IPS-18a (cell line): ENCODE measurements around the gene ZNF235.

ENCODE experiments used
- H3K27ac ChIP-seq: one replicate; pipeline ENCODE4 v1.5.1; 2013; ENCODE audit warnings: low read length
- H3K27me3 ChIP-seq: one replicate; pipeline ENCODE4 v1.6.1; 2013; ENCODE audit warnings: mild to moderate bottlenecking, low read length; ENCODE audit not compliant: control insufficient read depth, insufficient read depth
- H3K36me3 ChIP-seq: one replicate; pipeline ENCODE4 v1.6.1; 2013; ENCODE audit warnings: low read depth, low read length; ENCODE audit not compliant: control insufficient read depth
- H3K4me1 ChIP-seq: one replicate; pipeline ENCODE4 v1.6.1; 2013; ENCODE audit warnings: low read depth, low read length; ENCODE audit not compliant: control insufficient read depth
- H3K4me3 ChIP-seq: one replicate; pipeline ENCODE4 v1.5.1; 2013; ENCODE audit warnings: low read length
- H3K9ac ChIP-seq: one replicate; pipeline ENCODE4 v1.6.1; 2013; ENCODE audit warnings: mild to moderate bottlenecking, low read length, moderate library complexity
- H3K9me3 ChIP-seq: one replicate; pipeline ENCODE4 v1.6.1; 2013; ENCODE audit warnings: low read depth, low read length; ENCODE audit not compliant: control insufficient read depth

Gene ZNF235

DNA sequence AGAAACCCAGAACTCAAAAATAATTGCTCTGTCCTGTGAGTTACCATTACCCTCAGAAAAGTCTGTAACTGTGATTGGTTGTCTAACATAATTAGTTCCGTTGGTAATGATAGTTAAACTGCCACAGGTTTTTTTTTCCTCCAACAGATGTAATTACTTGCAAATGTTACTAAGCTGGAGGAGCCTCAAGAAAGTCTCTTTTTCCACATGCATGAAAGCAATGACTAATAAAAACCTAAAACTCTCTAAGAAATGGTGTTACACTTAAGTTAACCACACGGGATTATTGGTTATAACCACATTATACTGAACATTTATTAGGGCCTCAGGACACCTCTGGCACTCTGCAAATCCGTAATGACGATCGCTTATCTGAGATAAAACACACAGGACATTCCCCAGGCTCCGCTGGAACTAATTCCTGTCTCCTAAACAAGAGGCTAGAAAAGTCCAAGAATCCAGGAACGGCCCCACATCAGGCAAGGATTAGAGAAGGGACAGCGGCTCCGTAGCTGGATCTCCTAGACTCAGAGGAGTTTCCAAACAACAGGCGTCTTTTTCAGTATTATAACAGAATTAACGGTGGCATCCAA, 753 bp downstream of the ZNF235 start:
- H3K9me3 ChIP-seq = peaks cover 8% of the 10 kb centered on the region
- H3K4me3 ChIP-seq = peak overlapping the region; percentile 74
- H3K4me1 ChIP-seq = no peaks in the 10 kb centered on the region
- no peak overlapping the region for H3K27ac ChIP-seq
- H3K36me3 ChIP-seq = peaks cover 6% of the 10 kb centered on the region
- peak overlapping the region; percentile 71 for H3K9ac ChIP-seq
- no peaks in the 10 kb centered on the region for H3K27me3 ChIP-seq

DNA sequence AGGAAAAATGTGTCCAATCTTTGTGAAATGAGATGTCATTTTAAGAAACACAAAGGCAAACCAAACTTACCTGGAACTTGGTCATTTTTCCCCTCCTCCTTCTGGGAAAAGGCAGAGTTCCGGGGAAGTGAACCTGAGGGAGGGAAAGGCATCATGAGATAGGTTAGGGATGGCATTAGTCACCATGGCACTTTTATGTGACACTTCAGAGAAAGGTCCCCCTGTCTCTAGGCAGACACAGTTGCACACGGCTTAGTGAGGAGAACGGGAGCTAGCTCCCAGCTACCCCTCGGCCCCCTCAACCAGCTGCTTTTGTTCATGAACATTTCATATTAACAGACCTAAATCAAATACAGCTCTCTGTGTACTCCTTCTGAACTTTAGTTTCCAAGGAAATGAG, 1.5 kb downstream of the ZNF235 start:
- H3K4me3 ChIP-seq = no peak overlapping the region
- H3K9me3 ChIP-seq = peaks cover 3% of the 10 kb centered on the region
- no peak overlapping the region for H3K9ac ChIP-seq
- H3K4me1 ChIP-seq = no peaks in the 10 kb centered on the region
- H3K27me3 ChIP-seq = no peaks in the 10 kb centered on the region
- peaks cover 14% of the 10 kb centered on the region for H3K36me3 ChIP-seq
- no peak overlapping the region for H3K27ac ChIP-seq

DNA sequence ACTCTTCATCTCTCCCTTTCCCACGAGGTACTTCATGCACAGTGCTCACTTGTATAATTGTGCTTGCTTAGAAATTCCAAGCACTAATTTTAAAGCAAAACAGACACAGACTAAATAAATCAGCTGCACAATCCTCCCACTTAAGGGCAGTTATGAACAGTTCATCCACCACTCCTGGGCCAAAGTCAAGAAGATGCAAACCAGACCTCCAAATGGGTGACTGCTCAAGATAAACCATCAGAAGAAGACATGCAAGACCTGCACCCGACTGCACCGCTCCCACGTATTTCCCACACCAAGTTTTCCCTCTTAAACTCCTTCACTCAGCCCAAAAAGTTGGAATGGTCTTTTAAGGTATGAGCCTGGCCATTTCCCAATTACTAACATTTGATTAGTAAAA, 19.9 kb downstream of the ZNF235 start:
- H3K27me3 ChIP-seq = no peaks in the 10 kb centered on the region
- H3K27ac ChIP-seq = no peak overlapping the region
- H3K4me3 ChIP-seq = no peak overlapping the region
- peaks cover 21% of the 10 kb centered on the region for H3K36me3 ChIP-seq
- no peaks in the 10 kb centered on the region for H3K4me1 ChIP-seq
- H3K9me3 ChIP-seq = peaks cover 24% of the 10 kb centered on the region
- no peak overlapping the region for H3K9ac ChIP-seq

DNA sequence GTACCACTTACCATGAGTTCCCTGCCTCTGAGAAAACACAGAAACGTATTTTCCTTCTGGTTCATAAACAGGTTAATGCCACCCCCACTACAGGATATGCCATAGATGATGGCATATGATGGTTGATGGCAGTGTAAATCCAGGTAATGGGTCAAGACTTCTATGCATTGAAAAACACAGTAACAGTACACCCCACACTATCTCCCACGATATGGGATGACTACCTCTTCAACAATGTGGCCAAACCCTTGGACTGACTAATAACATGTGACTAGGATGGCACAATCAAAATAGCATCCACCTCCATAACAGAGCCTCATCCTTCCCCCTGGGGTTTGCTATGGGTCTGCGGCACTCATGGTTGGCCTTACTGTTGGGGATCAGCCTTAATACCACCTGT, 22.0 kb downstream of the ZNF235 start:
- Histone ChIP-seq H3K4me3 (no peak overlapping the region), H3K4me1 (no peaks in the 10 kb centered on the region), H3K27me3 (no peaks in the 10 kb centered on the region), H3K9ac (no peak overlapping the region), H3K36me3 (peaks cover 9% of the 10 kb centered on the region), H3K27ac (no peak overlapping the region), H3K9me3 (peaks cover 16% of the 10 kb centered on the region)

DNA sequence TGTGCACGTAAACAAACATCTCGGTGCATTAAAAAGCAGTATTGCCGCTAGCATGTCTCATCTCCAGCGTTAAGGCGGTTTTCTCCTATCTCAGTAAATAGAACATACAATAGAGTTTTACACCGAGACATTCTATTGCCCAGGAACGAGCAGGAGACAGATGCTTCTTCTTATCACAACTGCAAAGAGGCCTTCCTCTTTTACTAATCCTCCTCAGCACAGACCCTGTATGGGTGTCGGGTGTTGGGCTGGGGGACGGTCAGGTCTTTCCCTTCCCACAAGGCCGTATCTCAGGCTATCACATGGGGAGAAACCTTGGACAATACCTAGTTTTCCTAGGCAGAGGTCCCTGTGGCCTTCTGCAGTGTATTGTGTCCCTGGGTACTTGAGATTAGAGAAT, 23.9 kb downstream of the ZNF235 start:
- Histone ChIP-seq H3K4me1 (no peaks in the 10 kb centered on the region), H3K27me3 (no peaks in the 10 kb centered on the region), H3K4me3 (no peak overlapping the region), H3K9ac (no peak overlapping the region), H3K27ac (no peak overlapping the region), H3K9me3 (peaks cover 17% of the 10 kb centered on the region), H3K36me3 (no peaks in the 10 kb centered on the region)

DNA sequence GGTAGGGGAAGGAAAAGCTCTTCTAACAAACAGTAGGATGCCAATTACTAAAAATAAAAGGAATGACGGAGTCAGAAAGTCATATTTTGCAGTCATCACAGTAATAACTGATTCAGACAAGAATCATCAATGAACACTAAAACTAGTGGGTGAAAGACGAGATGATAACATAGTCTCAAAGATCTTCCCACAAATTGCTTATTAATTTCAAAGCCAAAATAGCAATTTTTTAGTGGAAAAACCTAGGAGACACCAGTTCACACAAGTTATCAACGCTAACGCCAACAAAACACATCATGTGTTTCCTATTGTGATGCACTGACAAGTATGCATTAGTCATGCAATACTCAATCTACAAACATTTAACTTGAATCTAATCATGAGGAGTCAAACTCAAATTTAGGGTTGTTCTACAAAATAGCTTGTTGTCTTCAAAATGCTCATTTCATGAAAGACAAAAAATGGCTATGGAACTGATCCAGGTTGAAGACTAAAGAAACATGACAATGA, 26.6 kb downstream of the ZNF235 start:
- no peaks in the 10 kb centered on the region for H3K27me3 ChIP-seq
- no peaks in the 10 kb centered on the region for H3K36me3 ChIP-seq
- H3K9ac ChIP-seq = no peak overlapping the region
- H3K27ac ChIP-seq = no peak overlapping the region
- H3K4me3 ChIP-seq = no peak overlapping the region
- H3K9me3 ChIP-seq = peaks cover 33% of the 10 kb centered on the region
- H3K4me1 ChIP-seq = no peaks in the 10 kb centered on the region

DNA sequence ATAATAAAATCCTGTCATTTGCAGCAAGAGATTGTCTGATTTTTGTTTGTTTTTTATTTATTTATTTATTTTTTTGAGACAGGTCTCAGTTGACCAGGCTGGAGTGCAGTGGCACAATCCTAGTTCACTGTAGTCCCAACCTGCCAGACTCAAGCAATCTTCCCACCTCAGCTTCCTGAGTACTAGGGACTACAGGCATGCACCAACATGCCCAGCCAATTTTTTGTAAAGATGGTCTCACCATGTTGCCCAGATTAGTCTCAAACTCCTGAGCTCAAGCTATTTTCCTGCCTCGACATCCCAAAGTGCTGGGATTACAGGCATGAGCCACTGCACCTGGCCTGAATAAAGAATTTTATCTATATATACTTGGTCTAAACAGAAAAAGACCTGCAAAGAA, 27.5 kb downstream of the ZNF235 start:
- H3K9ac ChIP-seq = no peak overlapping the region
- H3K4me1 ChIP-seq = no peaks in the 10 kb centered on the region
- H3K27me3 ChIP-seq = no peaks in the 10 kb centered on the region
- H3K36me3 ChIP-seq = no peaks in the 10 kb centered on the region
- H3K9me3 ChIP-seq = peaks cover 40% of the 10 kb centered on the region
- H3K27ac ChIP-seq = no peak overlapping the region
- no peak overlapping the region for H3K4me3 ChIP-seq

DNA sequence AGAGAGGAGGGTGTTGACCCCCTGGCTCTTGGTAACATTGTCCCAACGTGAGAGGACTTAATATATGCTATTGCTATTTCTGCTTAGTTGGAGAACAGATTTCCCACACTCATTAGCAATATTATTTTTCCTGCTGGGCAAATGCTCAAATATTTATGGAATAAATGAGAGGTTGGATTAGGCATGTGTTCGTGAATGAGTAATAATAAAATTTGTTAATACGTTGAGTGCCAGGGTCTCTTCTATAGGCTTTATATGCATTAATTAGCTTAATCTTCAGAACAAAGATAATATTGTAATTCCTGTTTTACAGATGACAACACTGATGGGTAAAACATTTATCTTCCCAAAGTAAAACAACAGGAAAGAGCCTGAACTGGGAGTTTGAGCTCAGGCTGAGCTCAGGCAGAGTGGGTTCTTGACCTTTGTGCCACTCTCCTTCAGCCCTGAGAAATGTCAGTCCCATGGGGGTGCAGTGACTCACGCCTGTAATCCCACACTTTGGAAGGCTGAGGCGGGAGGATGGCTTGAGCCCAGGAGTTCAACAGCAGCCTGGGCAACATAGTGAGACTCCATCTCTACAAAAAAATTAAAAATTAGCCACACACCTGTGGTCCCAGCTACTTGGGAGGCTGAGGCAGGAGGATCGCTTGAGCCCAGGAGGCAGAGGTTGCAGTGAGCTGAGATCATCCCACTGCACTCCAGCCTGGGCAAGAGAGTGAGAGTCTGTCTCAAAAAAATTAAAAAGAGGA, 44.0 kb downstream of the ZNF235 start:
- Histone ChIP-seq H3K9ac (no peak overlapping the region), H3K27ac (no peak overlapping the region), H3K27me3 (peaks cover 5% of the 10 kb centered on the region), H3K4me1 (no peaks in the 10 kb centered on the region), H3K36me3 (no peaks in the 10 kb centered on the region), H3K4me3 (peak overlapping the region; percentile 63), H3K9me3 (peaks cover 21% of the 10 kb centered on the region)

DNA sequence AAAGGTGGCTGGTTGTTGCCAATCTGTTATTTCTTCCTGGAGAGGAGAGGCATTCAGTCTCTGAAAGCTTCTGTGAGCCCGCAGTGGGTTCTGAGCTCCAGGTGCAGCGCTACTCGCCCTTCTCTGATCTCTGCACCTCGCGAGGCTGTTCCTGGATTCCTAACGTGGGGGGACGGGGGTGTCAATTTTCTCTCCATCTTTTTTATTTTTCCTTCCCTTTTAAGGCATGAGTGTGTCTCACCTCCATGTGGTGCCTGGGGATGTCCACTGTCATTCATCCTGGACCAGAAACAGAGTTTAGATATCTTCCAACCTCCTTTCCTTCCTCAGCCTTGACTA, 44.5 kb downstream of the ZNF235 start:
- H3K9ac ChIP-seq = peak overlapping the region; percentile 21
- H3K36me3 ChIP-seq = no peaks in the 10 kb centered on the region
- H3K4me1 ChIP-seq = no peaks in the 10 kb centered on the region
- H3K27ac ChIP-seq = no peak overlapping the region
- H3K9me3 ChIP-seq = peaks cover 26% of the 10 kb centered on the region
- H3K4me3 ChIP-seq = peak overlapping the region; percentile 63
- peaks cover 5% of the 10 kb centered on the region for H3K27me3 ChIP-seq

DNA sequence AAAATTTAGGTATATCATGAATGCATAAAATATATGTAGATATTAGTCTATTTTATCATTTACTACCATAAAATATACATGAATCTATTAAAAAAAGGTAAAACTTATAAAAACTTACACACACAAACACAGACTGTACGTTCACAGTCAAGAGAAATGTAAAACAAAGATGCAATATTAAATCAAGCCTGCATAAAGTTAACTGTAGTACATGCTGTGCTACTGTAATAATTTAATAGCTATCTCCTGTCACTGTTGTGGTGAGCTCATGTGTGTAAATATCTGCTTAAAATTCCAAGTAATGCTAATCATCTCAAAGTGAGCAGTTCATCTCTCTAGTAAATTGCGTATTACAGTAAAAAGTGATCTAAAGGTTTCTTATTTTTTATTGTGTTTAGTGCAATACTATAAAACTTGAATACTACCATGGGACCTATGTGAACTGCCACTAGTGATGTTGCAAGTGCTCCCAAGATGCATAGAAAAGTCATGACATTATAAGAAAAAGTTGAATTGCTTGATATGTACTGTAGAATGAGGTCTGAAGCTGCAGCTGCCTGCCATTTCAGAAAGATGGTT, 45.9 kb downstream of the ZNF235 start:
- Histone ChIP-seq H3K36me3 (no peaks in the 10 kb centered on the region), H3K4me1 (no peaks in the 10 kb centered on the region), H3K27me3 (peaks cover 5% of the 10 kb centered on the region), H3K9me3 (peaks cover 40% of the 10 kb centered on the region), H3K4me3 (no peak overlapping the region), H3K27ac (no peak overlapping the region), H3K9ac (no peak overlapping the region)

DNA sequence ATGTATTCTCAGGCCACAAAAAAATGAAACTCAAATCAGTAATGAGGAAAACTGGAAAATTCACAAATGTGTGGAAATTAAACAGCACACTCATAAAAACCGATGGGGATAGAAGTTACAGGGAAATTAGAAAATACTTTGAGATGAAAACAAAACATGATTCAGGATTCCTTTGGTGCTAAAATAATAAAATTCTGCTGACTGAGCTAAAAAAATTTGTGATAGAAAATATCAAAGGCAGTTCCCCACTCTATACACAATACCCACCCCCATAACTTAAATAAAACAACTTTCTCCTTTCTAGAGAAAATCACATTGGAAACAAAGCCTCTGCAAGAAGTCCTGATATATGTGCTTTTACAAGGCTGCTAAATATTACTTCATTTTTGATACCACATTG, 46.7 kb downstream of the ZNF235 start:
- no peak overlapping the region for H3K4me3 ChIP-seq
- no peak overlapping the region for H3K9ac ChIP-seq
- no peaks in the 10 kb centered on the region for H3K36me3 ChIP-seq
- peaks cover 46% of the 10 kb centered on the region for H3K9me3 ChIP-seq
- no peak overlapping the region for H3K27ac ChIP-seq
- peaks cover 5% of the 10 kb centered on the region for H3K27me3 ChIP-seq
- H3K4me1 ChIP-seq = no peaks in the 10 kb centered on the region
